Esophagus muscularis mucosa (tissue), 4 donors: ENCODE data around the gene CNOT1. TPM values are rescaled to one million over a fixed set of nuclear protein-coding genes. Genes with fewer than 3 reads are reported as not detected.
"Not testable (repeated sequence)": the region's sequence is repeated elsewhere in the genome, so short reads cannot be mapped to it uniquely, and the experiment has no call there.

ENCODE experiments used
- DNase-seq: peaks from one replicate; pipeline ENCODE4 v3.0.0-alpha.2; 2017; ENCODE audit errors: extremely low spot score
- H3K27ac ChIP-seq, 4 donors: fragments of 200-600 bp; sonication (generic); replicated peaks in 1 of 4; 1 replicate in 3 of 4; 2 replicates in 1 of 4; pipeline ENCODE4 v1.5.1; 2016 to 2019; ENCODE audit warnings: mild to moderate bottlenecking in 1 of 4
- H3K27me3 ChIP-seq, 4 donors: fragments of 200-600 bp; sonication (generic); one replicate each; pipeline versions ENCODE4 v1.5.1 to v1.6.0; 2016 to 2019
- H3K36me3 ChIP-seq, 4 donors: fragments of 200-600 bp; sonication (generic); one replicate each; pipeline ENCODE4 v1.5.1; 2016 to 2019
- H3K4me1 ChIP-seq, 4 donors: fragments of 200-600 bp; sonication (generic); one replicate each; pipeline ENCODE4 v1.5.1; 2016 to 2019
- H3K4me3 ChIP-seq, 4 donors: fragments of 200-600 bp; sonication (generic); 1 replicate in 2 of 4; 2 replicates in 2 of 4; pipeline ENCODE4 v1.5.1; 2016 to 2019; ENCODE audit warnings: mild to moderate bottlenecking in 4 of 4, moderate library complexity in 1 of 4
- H3K9me3 ChIP-seq, 4 donors: fragments of 200-600 bp; sonication (generic); 1 replicate in 3 of 4; 2 replicates in 1 of 4; pipeline ENCODE4 v1.5.1; 2016 to 2019
- CTCF ChIP-seq, 3 experiments: fragments of 200-600 bp in 2 of 3; fragments of 450-650 bp in 1 of 3; sonication (generic) in 2 of 3; IDR thresholded peaks; one replicate each; pipeline ENCODE4 v1.5.1; 2017 to 2019; ENCODE audit warnings: antibody characterized with exemption in 3 of 3, mild to moderate bottlenecking in 2 of 3, moderate library complexity in 1 of 3
- EP300 ChIP-seq: sonication (generic); formaldehyde crosslinking; IDR thresholded peaks from one replicate; pipeline ENCODE4 v1.6.1; 2017; ENCODE audit warnings: antibody characterized with exemption
- POLR2A ChIP-seq: fragments of 450-650 bp; IDR thresholded peaks from one replicate; pipeline ENCODE4 v1.6.1; 2017; ENCODE audit warnings: antibody characterized with exemption, moderate library complexity, mild to moderate bottlenecking, low read depth
- POLR2AphosphoS5 ChIP-seq, 2 donors: sonication (generic); formaldehyde crosslinking; IDR thresholded peaks; one replicate each; pipeline ENCODE4 v1.6.1; 2017; ENCODE audit warnings: antibody characterized with exemption in 2 of 2
- WGBS: methylation state at CpG from one replicate; pipeline ENCODE4 v1.1.5; 2018; 5-methylcytosine and 5-hydroxymethylcytosine counted together
- intact Hi-C: fragments of 100-400 bp; cut with DNase I; formaldehyde crosslinking; loops from one replicate; pipeline ENCODE4 v1.15.1; 2023
- total RNA-seq, 4 donors: library from RNA; depleted of rRNA; stranded (reverse); fragments of >200 nt; gene quantifications; one replicate each; pipeline versions ENCODE4 v1.1.0 to v1.2.1, GENCODE V29; 2016

The CNOT1 gene
- total RNA-seq, 4 donors from 2014 or later: 92.1 to 97.6 (median 95.6) TPM

GRCh38 chr16:58670177-58670576 is 40.6 kb upstream of the CNOT1 start:
- Histone ChIP-seq H3K4me3 (no peak overlapping the region), H3K27ac (no peak overlapping the region), H3K27me3 (no peaks in the 10 kb centered on the region), H3K36me3 (peaks cover 18 to 82% (median 77%) of the 10 kb centered on the region in 4 donors), H3K4me1 (no peaks in the 10 kb centered on the region), H3K9me3 (no peaks in the 10 kb centered on the region)
- no peak for TF ChIP-seq POLR2AphosphoS5 (IDR thresholded peaks at IDR 0.05)
- TF ChIP-seq POLR2A: no peak
- no peak for DNase-seq
- intact Hi-C loops: no loop called here

GRCh38 chr16:58665200-58665599 is 35.6 kb upstream of the CNOT1 start:
- 71% methylated on average over 8 of the region's 8 CpGs for WGBS
- intact Hi-C loops: loop anchor here (5.0 kb wide), 1 partner anchor 153 kb away; no protein-coding TSS in a partner anchor

GRCh38 chr16:58661199-58661830 is 31.7 kb upstream of the CNOT1 start:
- TF ChIP-seq EP300 (no peak), POLR2AphosphoS5 (IDR thresholded peaks at IDR 0.05) (peak in 1 of 2 donors; percentile 5), POLR2A (no peak), CTCF (IDR thresholded peaks at IDR 0.05) (peak; percentile 48 to 62 (median 60))
- 31% methylated on average over 8 of the region's 12 CpGs for WGBS
- Histone ChIP-seq H3K9me3 (no peaks in the 10 kb centered on the region), H3K36me3 (peaks cover 0 to 5% (median 2%) of the 10 kb centered on the region in 4 donors), H3K4me3 (no peak overlapping the region), H3K27me3 (no peaks in the 10 kb centered on the region), H3K27ac (no peak overlapping the region), H3K4me1 (peaks cover 0 to 6% (median 0%) of the 10 kb centered on the region in 4 donors)
- no peak for DNase-seq
- intact Hi-C loops: loop anchor here (5.0 kb wide), 1 partner anchor 324 kb away; no protein-coding TSS in a partner anchor

More at GRCh38 chr16:58665200-58665599, 35.6 kb upstream of the CNOT1 start:
- no peak for TF ChIP-seq CTCF (IDR thresholded peaks at IDR 0.05)
- no peak for TF ChIP-seq POLR2A
- no peak for TF ChIP-seq POLR2AphosphoS5 (IDR thresholded peaks at IDR 0.05)
- no peak for TF ChIP-seq EP300
- Histone ChIP-seq H3K36me3 (peaks cover 8 to 38% (median 34%) of the 10 kb centered on the region in 4 donors), H3K27ac (no peak overlapping the region), H3K27me3 (no peaks in the 10 kb centered on the region), H3K9me3 (no peaks in the 10 kb centered on the region), H3K4me1 (peaks cover 0 to 6% (median 0%) of the 10 kb centered on the region in 4 donors), H3K4me3 (no peak overlapping the region)
- no peak for DNase-seq

GRCh38 chr16:58659911-58660310 is 30.3 kb upstream of the CNOT1 start:
- H3K27me3 ChIP-seq, H3K4me1 ChIP-seq, H3K27ac ChIP-seq, H3K4me3 ChIP-seq, H3K36me3 ChIP-seq, DNase-seq, H3K9me3 ChIP-seq: not testable (repeated sequence)
- 86% methylated on average over 11 of the region's 11 CpGs for WGBS
- intact Hi-C loops: loop anchor here (5.0 kb wide), 1 partner anchor 323 kb away; no protein-coding TSS in a partner anchor

- Histone ChIP-seq H3K9me3 (no peaks in the 10 kb centered on the region), H3K4me3 (no peak overlapping the region), H3K4me1 (peaks cover 0 to 6% (median 0%) of the 10 kb centered on the region in 4 donors), H3K27ac (no peak overlapping the region), H3K27me3 (no peaks in the 10 kb centered on the region), H3K36me3 (no peaks in the 10 kb centered on the region)
- TF ChIP-seq CTCF (IDR thresholded peaks at IDR 0.05) (no peak), EP300 (no peak), POLR2A (no peak), POLR2AphosphoS5 (IDR thresholded peaks at IDR 0.05) (no peak)
- 91% methylated on average over 3 of the region's 3 CpGs for WGBS
- intact Hi-C loops: no loop called here
- no peak for DNase-seq
Measured at GRCh38 chr16:58658796-58659211, 29.2 kb upstream of the CNOT1 start.

GRCh38 chr16:58656899-58657298 is 27.3 kb upstream of the CNOT1 start:
- Histone ChIP-seq H3K4me1 (peaks cover 0 to 6% (median 0%) of the 10 kb centered on the region in 4 donors), H3K4me3 (no peak overlapping the region), H3K9me3 (no peaks in the 10 kb centered on the region), H3K27me3 (no peaks in the 10 kb centered on the region), H3K36me3 (no peaks in the 10 kb centered on the region), H3K27ac (no peak overlapping the region)
- intact Hi-C loops: no loop called here
- no peak for DNase-seq
- 90% methylated on average over 4 of the region's 4 CpGs for WGBS
- TF ChIP-seq CTCF (IDR thresholded peaks at IDR 0.05) (no peak), POLR2A (no peak), POLR2AphosphoS5 (IDR thresholded peaks at IDR 0.05) (no peak), EP300 (no peak)
